Testis (tissue), 3 donors: Measurements from ENCODE around the gene ZBTB7A. TPM values are rescaled to one million over a fixed set of nuclear protein-coding genes. Genes with fewer than 3 reads are reported as not detected.

Experiments used
- DNase-seq: peaks from one replicate; pipeline ENCODE4 v3.0.0-alpha.2; 2019
- H3K27ac ChIP-seq, 2 donors: fragments of 200-600 bp; sonication (generic); one replicate each; pipeline ENCODE4 v1.5.1; 2019
- H3K27me3 ChIP-seq: fragments of 200-600 bp; sonication (generic); one replicate; pipeline ENCODE4 v1.5.1; 2019
- H3K36me3 ChIP-seq: fragments of 200-600 bp; sonication (generic); one replicate; pipeline ENCODE4 v1.5.1; 2017; ENCODE audit warnings: low read depth; ENCODE audit errors: missing control alignments
- H3K4me1 ChIP-seq: fragments of 200-600 bp; sonication (generic); one replicate; pipeline ENCODE4 v1.5.1; 2019
- H3K4me3 ChIP-seq, 2 donors: fragments of 200-600 bp; sonication (generic); one replicate each; pipeline ENCODE4 v1.5.1; 2017 to 2019
- H3K9me3 ChIP-seq: fragments of 200-600 bp; sonication (generic); one replicate; pipeline ENCODE4 v1.5.1; 2017
- POLR2A ChIP-seq: fragments of 450-650 bp; IDR thresholded peaks from one replicate; pipeline ENCODE4 v1.6.1; 2017; ENCODE audit warnings: antibody characterized with exemption, mild to moderate bottlenecking, moderate library complexity
- WGBS, 2 donors: methylation state at CpG; one replicate each; pipeline ENCODE4 v1.1.5; 2018; 5-methylcytosine and 5-hydroxymethylcytosine counted together
- intact Hi-C: fragments of 100-400 bp; cut with DNase I; formaldehyde crosslinking; loops from one replicate; pipeline ENCODE4 v1.15.1; 2023; ENCODE audit warnings: low total_unique reads
- polyA plus RNA-seq: library from polyadenylated mRNA; stranded (reverse); fragments of 350-450 nt; fragmentation: Illumina TruSeq; extraction: RNeasy Lipid Tissue Mini Kit (QIAGEN cat#74804); gene quantifications from one replicate; pipeline ENCODE4 v1.2.3, GENCODE V29; 2014; ENCODE audit warnings: low read depth, low replicate concordance; ENCODE audit not compliant: insufficient read depth
- total RNA-seq, 2 donors: library from RNA; depleted of rRNA; stranded (reverse); fragments of >200 nt; gene quantifications; one replicate each; pipeline ENCODE4 v1.2.3, GENCODE V29; 2016
- TF ChIP-seq, protein P1 (sequence below), 3 experiments: fragments of 450-650 bp in 2 of 3; fragments of 200-600 bp in 1 of 3; sonication (generic) in 1 of 3; IDR thresholded peaks; one replicate each; pipeline ENCODE4 v1.5.1; 2016 to 2019; ENCODE audit warnings: antibody characterized with exemption in 3 of 3, mild to moderate bottlenecking in 2 of 3, moderate library complexity in 1 of 3

Gene ZBTB7A
- total and polyA plus RNA-seq, 3 donors from 2014 or later: 7.5 to 49.4 (median 42.2) TPM

DNA sequence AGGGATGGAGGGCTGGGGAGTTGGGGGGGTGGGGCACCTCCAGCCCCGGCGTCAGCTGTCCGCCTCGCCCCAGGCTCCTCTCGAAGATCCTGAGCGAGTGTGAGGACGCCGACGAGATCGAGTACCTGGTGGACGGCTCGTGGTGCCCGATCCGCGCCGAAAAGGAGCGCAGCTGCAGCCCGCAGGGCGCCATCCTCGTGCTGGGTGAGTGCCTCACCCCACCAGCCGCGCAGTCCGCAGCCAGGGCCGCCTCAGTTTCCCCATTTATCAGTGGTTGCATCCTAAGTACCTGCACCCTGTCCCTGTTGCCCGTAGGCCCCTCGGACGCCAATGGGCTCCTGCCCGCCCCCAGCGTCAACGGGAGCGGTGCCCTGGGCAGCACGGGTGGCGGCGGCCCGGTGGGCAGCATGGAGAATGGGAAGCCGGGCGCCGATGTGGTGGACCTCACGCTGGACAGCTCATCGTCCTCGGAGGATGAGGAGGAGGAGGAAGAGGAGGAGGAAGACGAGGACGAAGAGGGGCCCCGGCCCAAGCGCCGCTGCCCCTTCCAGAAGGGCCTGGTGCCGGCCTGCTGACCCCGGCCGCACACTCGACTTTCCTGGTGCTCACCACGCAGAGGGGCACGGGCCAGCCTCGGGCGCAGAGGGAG, 29.3 kb downstream of the ZBTB7A start:
- Histone ChIP-seq H3K9me3 (no peaks in the 10 kb centered on the region), H3K4me3 (peak overlapping the region in 1 of 2 donors; percentile 23), H3K4me1 (peaks cover 13% of the 10 kb centered on the region), H3K27me3 (no peaks in the 10 kb centered on the region), H3K36me3 (no peaks in the 10 kb centered on the region), H3K27ac (peak overlapping the region; percentile 50 to 54)
- no peak for DNase-seq
- TF ChIP-seq, protein P1, sequence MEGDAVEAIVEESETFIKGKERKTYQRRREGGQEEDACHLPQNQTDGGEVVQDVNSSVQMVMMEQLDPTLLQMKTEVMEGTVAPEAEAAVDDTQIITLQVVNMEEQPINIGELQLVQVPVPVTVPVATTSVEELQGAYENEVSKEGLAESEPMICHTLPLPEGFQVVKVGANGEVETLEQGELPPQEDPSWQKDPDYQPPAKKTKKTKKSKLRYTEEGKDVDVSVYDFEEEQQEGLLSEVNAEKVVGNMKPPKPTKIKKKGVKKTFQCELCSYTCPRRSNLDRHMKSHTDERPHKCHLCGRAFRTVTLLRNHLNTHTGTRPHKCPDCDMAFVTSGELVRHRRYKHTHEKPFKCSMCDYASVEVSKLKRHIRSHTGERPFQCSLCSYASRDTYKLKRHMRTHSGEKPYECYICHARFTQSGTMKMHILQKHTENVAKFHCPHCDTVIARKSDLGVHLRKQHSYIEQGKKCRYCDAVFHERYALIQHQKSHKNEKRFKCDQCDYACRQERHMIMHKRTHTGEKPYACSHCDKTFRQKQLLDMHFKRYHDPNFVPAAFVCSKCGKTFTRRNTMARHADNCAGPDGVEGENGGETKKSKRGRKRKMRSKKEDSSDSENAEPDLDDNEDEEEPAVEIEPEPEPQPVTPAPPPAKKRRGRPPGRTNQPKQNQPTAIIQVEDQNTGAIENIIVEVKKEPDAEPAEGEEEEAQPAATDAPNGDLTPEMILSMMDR (IDR thresholded peaks at IDR 0.05): no peak
- no peak for TF ChIP-seq POLR2A
- 45 to 84% methylated on average over 9 to 54 of the region's 54 CpGs for WGBS, 2 donors
- intact Hi-C loops: no loop called here

DNA sequence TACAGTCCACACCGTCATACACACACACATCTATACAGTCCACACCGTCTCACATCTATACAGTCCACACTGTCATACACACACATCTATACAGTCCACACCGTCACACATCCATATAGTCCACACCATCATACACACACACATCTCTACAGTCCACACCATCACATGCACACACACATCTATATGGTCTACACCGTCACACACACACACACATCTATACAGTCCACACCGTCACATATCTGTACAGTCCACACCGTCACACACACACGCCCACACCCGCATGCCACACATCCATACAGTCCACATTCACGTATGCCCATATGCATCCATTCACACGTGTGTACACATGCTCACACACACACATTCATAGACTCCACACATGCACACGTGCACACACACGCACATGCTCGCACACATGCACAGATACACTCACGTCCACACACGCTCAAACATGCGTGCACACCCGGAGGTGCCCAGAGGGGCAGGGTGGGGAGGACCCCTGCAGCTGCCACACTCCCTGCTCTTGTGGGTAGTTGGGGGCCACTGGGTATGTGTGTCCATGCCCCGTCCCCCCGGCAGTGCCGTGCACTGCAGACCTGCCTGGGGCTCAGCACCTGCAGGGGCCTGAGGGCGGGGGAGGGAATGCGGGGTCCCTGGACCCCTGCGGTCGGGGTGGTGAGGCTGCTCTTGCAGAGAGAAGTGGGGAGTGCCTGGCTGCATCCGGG, 30.0 kb downstream of the ZBTB7A start:
- no peak overlapping the region for H3K27ac ChIP-seq

DNA sequence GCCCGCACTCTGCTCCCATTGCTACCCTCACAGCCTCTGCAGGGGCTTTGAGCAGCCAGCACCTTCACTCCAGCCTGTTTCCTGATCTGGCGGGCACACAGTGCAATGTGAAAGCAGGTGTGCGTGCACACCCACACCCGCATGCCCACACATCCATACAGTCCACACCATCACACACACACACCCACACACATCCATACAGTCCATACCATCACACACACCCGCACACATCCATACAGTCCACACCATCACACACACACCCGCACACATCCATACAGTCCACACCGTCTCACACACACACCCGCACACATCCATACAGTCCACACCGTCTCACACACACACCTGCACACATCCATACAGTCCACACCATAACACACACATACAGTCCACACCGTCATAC, 31.1 kb downstream of the ZBTB7A start:
- no peaks in the 10 kb centered on the region for H3K9me3 ChIP-seq
- TF ChIP-seq, protein P1 (IDR thresholded peaks at IDR 0.05): no peak
- no peak for TF ChIP-seq POLR2A
- intact Hi-C loops: no loop called here
- H3K27me3 ChIP-seq: no peaks in the 10 kb centered on the region
- H3K4me1 ChIP-seq: peaks cover 13% of the 10 kb centered on the region
- no peak overlapping the region for H3K4me3 ChIP-seq
- no peak overlapping the region for H3K27ac ChIP-seq
- DNase-seq: no peak
- WGBS, 2 donors: 78 to 89% methylated on average over 9 to 10 of the region's 10 CpGs
- H3K36me3 ChIP-seq: no peaks in the 10 kb centered on the region

More for the DNA sequence above, 30.0 kb downstream of the ZBTB7A start:
- TF ChIP-seq POLR2A: no peak
- TF ChIP-seq, protein P1 (IDR thresholded peaks at IDR 0.05): no peak
- 89 to 91% methylated on average over 18 to 25 of the region's 25 CpGs for WGBS, 2 donors
- no peak for DNase-seq
- Histone ChIP-seq H3K4me1 (peaks cover 13% of the 10 kb centered on the region), H3K27me3 (no peaks in the 10 kb centered on the region), H3K36me3 (no peaks in the 10 kb centered on the region), H3K4me3 (no peak overlapping the region), H3K9me3 (no peaks in the 10 kb centered on the region)
- intact Hi-C loops: no loop called here

DNA sequence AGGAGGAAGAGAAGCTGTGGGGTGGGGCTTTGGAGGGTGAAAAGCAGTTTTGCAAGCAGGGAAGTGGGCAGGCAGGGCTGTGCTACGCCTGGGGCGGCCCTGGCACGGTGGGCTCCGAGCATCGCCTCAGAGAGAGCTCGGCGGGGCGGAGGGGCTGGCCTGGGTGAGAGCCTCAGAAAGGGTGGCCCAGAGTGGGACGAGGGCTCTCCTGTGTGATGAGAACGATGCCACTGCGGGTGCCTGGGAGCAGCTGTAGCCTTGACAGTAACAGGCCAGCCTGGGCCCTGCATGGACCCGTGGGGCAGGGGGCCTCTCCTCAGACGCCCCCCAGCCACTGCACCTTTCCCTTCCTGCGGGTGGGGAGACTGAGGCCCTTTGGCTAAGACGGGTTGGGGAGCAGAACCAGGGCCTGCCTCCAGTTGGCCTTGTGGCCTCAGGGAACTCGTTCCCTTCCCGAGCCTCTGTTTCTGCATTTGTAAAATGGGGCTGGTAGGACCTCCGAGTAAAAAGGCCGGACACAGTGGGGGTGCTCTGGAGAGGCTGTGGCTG, 31.6 kb downstream of the ZBTB7A start:
- peak overlapping the region in 1 of 2 donors; percentile 14 for H3K27ac ChIP-seq
- peaks cover 13% of the 10 kb centered on the region for H3K4me1 ChIP-seq
- intact Hi-C loops: no loop called here
- H3K4me3 ChIP-seq: no peak overlapping the region
- no peaks in the 10 kb centered on the region for H3K9me3 ChIP-seq
- 85 to 91% methylated on average over 15 to 19 of the region's 19 CpGs for WGBS, 2 donors
- no peak for TF ChIP-seq POLR2A
- TF ChIP-seq, protein P1 (IDR thresholded peaks at IDR 0.05): no peak
- H3K27me3 ChIP-seq: no peaks in the 10 kb centered on the region
- H3K36me3 ChIP-seq: no peaks in the 10 kb centered on the region
- DNase-seq: no peak
